SIG-M5 treated with dmso at 0.1 percent for 504 hours (cell line): ENCODE results near the gene CFAP65.

Experiments used
- DNase-seq: peaks from one replicate; lab custom pipeline; 2025; ENCODE audit not compliant: unreplicated experiment; lab: John Stamatoyannopoulos, UW

Gene CFAP65

DNA sequence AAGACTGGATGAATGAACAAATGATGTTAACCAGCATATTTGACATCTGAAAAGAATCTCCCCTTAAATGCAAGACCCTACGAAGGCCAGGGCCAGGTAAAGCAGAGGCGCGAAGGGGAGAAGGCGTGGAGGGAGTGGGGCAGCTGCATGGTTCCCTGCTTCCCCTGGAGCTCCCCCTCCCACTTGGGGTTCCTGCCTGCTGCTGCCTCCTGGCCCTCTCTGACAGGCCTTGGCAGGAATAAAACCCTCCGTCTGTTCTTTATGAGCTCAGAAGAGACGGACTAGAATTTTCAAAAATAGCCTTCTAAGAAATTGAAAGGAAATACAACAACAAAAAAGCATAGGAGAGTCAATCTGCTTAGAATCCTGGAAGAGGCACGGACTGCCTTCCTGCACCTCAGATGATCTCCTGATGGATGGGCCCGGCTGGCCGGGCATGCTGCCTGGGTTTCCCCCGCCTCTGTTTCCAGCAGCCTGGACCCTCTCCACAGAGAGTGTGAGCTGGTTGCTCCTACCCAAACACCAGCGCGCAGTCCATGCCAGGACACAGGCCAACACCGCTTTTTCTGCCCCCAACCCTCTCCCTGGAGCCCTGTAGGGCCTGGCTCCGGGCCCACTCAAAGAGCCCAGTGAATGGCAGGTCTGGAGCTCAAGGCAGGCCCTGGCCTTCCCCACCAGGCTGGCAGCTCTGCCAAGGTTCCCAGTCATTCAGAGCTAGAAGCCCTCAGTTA, 23.9 kb downstream of the CFAP65 start:
- no peak for DNase-seq

GRCh38 chr2:219016721-219017120, 24.6 kb downstream of the CFAP65 start:
- no peak for DNase-seq

DNA sequence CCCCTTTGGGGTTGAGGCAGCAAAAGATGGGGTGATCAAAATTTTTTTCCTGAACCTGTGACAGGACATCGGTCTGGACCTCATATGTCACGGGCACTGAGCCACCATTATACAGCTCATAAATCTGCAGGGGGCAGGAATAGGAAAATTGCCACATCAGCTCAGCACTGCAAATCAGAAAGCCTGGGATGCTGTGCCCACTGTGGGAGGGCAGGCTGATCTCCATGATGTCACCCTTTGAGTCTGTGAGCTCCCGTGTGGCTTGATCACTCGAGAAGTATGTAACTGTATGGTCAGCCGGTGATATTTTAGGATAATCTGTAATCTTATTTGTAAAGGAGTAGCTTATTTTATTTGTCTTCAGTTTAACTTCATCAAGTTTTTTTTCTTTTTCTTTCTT, 30.4 kb downstream of the CFAP65 start:
- DNase-seq: no peak

- no peak for DNase-seq
These were observed 31.1 kb downstream of the CFAP65 start for GRCh38 chr2:219010162-219010756.

DNA sequence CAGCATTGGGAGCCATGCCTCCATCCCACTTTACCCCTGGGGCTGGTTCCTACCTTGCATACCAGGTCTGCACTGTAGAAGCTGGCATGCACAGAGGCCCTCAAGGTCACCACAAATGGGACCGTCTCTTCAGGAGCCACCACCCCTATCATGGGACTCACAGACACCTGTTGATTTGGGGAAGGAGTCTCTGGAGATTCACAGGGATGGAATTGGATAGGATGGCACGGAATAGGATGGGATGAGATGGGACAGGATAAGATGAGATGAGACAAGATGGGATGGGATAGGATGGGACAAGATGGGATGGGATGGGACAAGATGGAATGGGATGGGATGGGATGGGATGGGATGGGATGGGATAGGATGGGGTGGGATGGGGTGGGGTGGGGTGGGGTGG, 32.0 kb downstream of the CFAP65 start:
- no peak for DNase-seq

DNA sequence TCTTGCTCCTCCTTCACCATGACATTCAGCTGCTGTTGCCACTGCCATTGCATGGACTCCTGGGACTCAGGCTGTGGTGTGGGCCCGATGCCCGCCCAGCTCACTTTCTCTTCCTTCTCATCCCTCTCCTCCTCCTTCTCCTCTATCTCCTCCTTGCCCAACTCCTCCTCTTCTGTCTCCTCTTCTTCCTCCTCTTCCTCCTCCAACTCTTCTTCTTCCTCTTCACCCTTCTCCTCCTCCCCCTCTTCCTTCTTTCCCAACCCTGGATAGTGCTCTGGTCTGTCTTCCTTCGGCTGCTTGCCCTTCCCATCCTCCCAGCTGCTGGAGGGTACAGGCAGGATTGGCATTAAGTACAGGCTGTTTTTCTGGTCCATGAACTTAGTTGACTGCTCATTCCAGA, 37.3 kb downstream of the CFAP65 start:
- DNase-seq: no peak

DNA sequence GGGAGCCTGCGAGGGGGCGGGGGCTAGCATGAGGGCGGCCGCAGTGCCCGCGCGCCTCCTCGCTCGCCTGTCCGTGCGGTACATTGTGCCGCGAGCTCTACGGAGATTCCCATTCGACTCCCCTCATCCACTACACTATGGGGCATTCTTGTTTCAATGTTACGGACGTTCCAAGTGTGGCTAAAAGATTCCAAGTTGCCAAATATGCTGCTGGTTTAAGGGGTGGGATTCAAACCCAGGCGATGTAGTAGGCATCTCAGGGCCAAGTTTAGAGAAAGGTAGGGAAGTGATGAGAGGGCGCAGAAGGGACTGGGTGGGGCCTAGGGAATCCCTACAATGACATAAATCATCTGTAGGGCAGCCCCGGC, 38.1 kb downstream of the CFAP65 start:
- no peak for DNase-seq

DNA sequence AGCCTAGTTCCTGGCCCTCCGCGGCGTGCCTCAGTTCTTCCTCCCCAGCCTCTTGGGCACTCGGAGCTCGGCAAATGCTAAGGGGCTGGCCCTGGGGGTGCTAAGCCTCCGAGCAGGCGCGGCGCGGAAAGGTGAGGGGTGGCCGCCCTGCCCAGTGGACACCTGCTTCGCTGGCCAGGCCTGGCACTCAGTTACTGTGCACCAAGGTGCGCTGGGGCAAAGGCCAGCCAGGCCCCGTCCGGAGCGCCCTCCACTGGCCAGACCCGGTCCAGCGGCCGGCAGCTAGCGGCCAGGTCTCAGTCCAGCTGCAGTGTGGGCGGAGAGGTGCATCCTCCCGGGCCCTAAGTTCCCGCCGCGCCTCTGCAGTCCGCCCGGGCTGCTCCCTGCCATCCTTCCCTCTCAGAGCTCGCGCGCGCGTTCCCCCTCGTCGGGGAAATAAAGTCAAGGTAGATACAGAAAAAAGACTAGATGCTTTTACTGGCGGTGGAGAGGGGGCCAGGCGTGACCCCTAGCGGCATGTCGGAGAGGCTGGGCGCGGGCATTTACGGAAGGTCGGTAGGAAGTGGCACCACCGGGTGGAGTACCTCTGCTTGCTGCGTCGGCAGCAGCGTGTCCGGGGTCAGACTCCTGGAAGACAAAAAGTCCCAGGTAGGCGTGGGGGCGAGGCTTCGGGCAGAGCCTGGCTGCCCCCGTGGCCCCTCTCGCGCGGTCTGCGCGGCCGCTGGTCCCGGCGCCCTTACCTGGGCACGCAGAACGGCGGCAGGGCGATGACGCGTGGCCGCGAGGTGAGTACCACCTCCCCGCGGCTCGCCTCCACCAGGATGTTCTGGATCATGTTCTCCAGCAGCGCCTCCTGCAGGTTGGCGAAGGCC, 38.7 kb downstream of the CFAP65 start:
- no peak for DNase-seq

DNA sequence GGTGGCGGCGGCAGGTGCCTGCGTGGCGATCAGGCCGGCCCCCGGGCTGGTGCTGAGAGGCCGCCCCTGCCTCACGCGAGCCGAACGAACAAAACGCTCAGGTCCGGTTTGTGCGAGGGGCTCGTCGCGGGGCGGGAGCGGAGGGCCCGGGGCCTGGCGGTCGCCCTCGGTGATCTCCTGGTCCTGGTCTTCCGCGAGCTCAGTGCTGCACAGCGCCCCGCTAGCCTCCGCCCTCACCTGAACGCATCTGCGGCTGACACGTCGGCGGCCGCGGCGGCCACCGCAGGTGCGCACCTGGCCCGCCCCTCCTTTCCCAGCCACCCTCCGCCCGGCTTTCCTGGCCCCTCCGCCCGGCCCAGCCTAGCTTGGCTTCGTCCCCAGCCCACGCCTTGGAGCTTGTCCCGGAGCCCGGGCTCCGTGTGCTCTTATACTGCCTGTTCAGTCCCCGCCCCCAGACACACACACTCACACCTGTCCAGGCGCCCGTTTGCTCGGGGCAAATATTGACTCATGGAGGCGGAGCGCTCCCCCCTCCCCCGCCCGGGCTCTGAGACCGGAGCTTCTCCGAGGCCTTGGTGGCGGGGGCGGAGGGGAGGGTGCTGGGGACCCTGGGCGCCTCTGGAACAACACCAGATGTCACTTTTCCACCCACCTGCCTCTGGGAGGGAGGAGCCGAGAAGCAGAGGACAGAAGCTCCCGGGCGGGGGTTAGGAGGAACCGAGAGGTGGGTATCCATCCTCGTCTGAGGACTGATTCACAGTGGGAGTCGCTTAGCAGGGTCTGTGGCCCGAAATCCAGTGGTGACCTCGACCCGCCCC, 39.5 kb downstream of the CFAP65 start:
- no peak for DNase-seq

DNA sequence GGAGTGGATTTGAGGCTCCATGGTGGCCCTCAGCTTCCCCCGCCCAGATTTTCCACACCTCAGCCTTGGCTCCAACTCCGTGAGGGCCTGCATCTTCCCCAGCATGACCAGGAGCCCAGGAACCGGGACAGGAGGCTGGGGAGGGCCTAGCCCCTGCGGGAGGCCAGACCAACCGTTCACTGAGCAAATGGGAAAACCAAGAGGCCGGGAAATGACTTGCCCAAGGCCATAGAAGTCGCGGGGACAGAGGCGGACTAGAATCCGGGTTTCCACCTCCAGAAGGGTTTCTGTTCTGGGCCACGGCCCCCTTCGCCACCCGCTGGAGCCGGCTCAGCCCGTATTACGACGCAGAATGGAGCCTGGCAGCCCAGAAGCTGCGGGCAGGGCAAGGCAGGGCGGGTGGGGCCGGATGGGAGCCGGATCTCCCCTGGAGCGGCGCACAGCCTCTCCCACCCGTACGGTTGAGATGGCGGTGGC, 40.2 kb downstream of the CFAP65 start:
- no peak for DNase-seq

GRCh38 chr2:219000569-219000960, 40.8 kb downstream of the CFAP65 start:
- DNase-seq: no peak

DNA sequence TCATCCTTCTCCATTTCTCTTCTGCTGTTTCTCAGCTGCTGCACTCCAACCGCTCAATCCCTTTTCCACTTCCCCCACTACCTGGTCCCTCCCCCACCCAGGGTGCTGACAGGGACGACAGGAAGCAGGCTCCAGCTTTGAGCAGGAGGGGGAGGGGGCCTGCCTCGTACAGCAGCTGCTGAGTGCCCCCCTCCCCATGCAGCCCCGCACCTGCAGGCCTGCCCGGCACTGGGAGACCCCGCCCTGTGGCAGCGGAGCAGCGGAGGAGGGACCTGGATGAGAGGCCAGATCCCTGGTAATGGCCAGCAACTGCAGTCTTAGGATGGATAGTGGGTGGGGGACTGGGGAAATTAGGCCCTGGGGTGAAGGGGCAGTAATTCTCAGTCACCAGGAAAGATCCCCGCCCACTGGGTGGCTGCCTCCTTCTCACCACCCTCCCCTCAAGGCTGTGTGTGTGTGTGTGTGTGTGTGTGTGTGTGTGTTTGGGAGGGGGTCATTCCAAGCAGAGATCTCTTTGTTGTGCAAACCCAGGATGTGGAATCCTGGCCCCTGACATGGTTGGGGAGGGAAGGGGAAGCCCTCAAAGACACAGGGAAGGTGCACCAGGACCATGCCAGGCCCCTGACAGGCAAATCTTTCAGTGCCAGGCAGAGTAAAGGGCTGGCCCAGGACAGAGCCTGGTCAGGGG, 41.3 kb downstream of the CFAP65 start:
- no peak for DNase-seq

DNA sequence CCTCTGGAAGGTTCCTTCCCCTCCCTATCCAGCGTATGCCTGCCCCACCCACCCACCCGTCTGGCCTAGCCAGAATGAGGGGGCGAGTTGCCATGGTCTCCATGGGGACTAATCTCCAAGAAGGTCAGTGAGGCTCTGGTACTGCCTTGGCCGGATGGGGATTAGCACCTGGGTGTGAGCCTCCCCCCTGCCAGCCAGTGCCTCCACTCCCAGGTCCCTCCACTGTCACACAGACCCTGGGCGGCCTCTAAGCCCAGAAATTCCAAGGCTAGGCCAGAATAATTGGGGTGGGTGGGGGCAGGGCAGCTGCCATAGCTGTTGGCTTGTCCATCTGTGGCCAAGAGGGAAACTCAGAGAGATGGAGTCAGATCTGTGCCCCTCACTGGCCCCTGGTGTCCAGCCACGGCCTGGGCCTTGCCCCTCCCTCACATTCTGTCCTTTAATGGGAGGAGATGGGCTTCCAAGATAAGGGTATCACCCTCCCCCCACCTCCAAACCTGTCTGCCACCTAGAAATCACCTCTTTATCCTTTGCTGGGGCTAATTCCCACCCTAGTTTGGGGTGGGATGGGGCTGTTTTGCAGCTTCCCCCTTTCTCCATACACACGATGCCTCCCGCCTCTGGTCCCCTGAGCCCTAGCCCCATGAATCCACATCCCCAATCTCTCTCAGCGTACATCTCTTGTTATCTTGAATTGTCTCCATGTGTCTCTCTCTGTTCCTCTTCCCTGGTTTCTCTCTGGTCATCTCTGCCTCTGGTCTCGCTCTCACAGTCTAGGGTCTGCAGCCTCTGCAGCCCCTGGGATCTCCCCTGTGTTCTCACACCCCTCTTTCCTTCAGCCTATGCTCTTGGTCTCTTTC, 42.1 kb downstream of the CFAP65 start:
- DNase-seq: no peak

- DNase-seq: no peak
These were observed 42.8 kb downstream of the CFAP65 start for GRCh38 chr2:218998414-218999002.

GRCh38 chr2:218997731-218998130, 43.6 kb downstream of the CFAP65 start:
- DNase-seq: no peak

GRCh38 chr2:218996937-218997336, 44.4 kb downstream of the CFAP65 start:
- no peak for DNase-seq

DNA sequence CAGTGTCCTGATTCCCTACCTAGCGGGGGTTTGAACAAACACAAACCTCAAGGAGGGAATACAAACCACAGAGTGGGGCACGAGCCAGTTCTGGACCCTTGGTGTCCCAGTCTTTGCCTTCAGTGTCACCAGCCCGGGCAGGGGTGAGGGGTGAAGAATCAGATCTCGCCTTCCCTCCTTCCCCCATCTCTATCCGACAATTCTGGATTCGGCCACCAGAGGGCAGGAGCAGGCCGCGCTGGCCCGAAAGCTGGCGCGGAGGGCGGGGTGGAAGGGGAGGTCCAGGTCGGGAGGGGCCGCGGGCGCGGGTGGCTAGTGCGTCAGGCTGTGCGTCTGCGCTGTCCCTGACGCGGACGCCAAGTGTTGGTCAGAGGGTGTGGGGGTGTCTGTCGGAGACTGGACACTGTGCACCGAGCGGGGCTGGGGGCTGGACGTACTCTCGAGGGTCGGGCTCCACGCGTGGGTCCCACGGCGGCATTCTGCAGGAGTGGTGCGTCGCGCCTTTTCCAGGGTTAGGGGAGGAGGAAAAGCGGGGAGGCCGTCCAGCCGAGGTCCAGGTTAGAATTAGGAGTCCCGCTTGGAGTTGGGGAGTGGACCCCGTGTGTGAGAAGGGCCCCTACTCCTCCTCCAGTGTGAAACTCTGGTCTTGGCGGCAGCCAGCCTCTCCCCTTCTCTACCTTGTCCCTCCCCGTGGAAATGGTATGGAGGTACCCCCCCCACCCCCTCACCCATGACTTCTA, 45.2 kb downstream of the CFAP65 start:
- peak; percentile 56 for DNase-seq

DNA sequence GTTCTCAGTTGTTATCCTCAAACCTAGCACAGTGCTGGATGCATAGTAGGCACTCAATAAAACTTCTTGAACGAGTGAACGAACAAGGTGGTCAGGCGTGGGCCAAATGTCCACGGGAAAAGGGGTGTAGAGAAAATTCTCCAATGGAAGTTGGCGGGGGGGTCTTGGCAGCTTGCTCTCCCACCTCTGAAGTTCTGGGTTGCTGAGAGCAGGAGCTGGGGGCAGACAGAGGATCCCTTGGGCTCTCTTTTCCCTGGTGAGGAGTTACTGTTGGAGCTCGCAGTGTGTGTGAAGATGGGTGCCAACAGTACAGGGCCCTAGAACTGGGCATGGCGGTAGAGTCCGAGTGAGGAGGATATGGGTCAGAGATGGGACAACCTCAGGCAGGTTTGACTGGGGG, 45.8 kb downstream of the CFAP65 start:
- DNase-seq: no peak
